Testis (tissue), 2 donors: Measurements from ENCODE around the gene AGK.

Experiments used
- CTCF ChIP-seq, 3 experiments: fragments of 450-650 bp in 2 of 3; fragments of 200-600 bp in 1 of 3; sonication (generic) in 1 of 3; IDR thresholded peaks; one replicate each; pipeline ENCODE4 v1.5.1; 2016 to 2019; ENCODE audit warnings: antibody characterized with exemption in 3 of 3, mild to moderate bottlenecking in 2 of 3, moderate library complexity in 1 of 3
- POLR2A ChIP-seq: fragments of 450-650 bp; IDR thresholded peaks from one replicate; pipeline ENCODE4 v1.6.1; 2017; ENCODE audit warnings: antibody characterized with exemption, mild to moderate bottlenecking, moderate library complexity

GRCh38 chr7:141619745-141620144 is 68.5 kb downstream of the AGK start:
- TF ChIP-seq CTCF (IDR thresholded peaks at IDR 0.05) (no peak), POLR2A (no peak)
